IMR-90 (cell line): ENCODE measurements around the gene RHBDL3. TPM values are rescaled to one million over a fixed set of nuclear protein-coding genes. Genes with fewer than 3 reads are reported as not detected.

Source experiments
- ATAC-seq: fragments of 200-7000 bp; cut with Tn5 transposase; 2 replicates; pipeline ENCODE4 v1.9.1; 2020; ENCODE audit warnings: low read depth, mild to moderate bottlenecking, moderate library complexity
- BruUV-seq: library from RNA; stranded (reverse); fragments of 400-500 nt; replicated peaks from 2 replicates; lab custom pipeline; 2021; lab: Mats Ljungman, UMichigan
- CTCF ChIA-PET: fragments of 300-600 bp; formaldehyde crosslinking; extraction: SDS; loops from one replicate; lab custom pipeline; 2021; ENCODE audit warnings: antibody characterized with exemption; lab: Yijun Ruan, JAX
- POLR2A ChIA-PET: fragments of 300-600 bp; sonication (Branson Sonifier 250); formaldehyde crosslinking; loops from one replicate; lab custom pipeline; 2022; ENCODE audit warnings: antibody characterized with exemption; ENCODE audit not compliant: unreplicated experiment; lab: Charles Lee
- DNase-seq: peaks from one replicate; pipeline ENCODE4 v3.0.0; 2013
- H2AFZ ChIP-seq: replicated peaks from 2 replicates; pipeline ENCODE3; 2013; ENCODE audit warnings: low read length, mild to moderate bottlenecking; ENCODE audit not compliant: poor library complexity
- H2AK5ac ChIP-seq: 2 replicates; pipeline ENCODE4 v1.6.1; 2013; ENCODE audit warnings: low read depth, low read length, inconsistent platforms
- H2AK9ac ChIP-seq: replicated peaks from 2 replicates; pipeline ENCODE3; 2013; ENCODE audit warnings: mild to moderate bottlenecking, low read depth, low read length, moderate library complexity; ENCODE audit not compliant: poor library complexity
- H2BK120ac ChIP-seq: 2 replicates; pipeline ENCODE4 v1.6.1; 2013; ENCODE audit warnings: low read depth, low read length, inconsistent platforms
- H2BK15ac ChIP-seq: 3 replicates; pipeline ENCODE4 v1.6.1; 2013; ENCODE audit warnings: low read depth, low read length, inconsistent platforms
- H2BK20ac ChIP-seq: 2 replicates; pipeline ENCODE4 v1.6.1; 2013; ENCODE audit warnings: low read depth, mild to moderate bottlenecking, inconsistent platforms, low read length, moderate library complexity
- H2BK5ac ChIP-seq: 2 replicates; pipeline ENCODE4 v1.6.1; 2013; ENCODE audit warnings: mild to moderate bottlenecking, low read depth, low read length, inconsistent platforms; ENCODE audit not compliant: poor library complexity, severe bottlenecking
- H3K14ac ChIP-seq: replicated peaks from 2 replicates; pipeline ENCODE4 v1.6.1; 2013; ENCODE audit warnings: low read depth, low read length, inconsistent platforms
- H3K18ac ChIP-seq: 2 replicates; pipeline ENCODE4 v1.6.1; 2013; ENCODE audit warnings: low read depth, low read length, control low read depth
- H3K23ac ChIP-seq: 2 replicates; pipeline ENCODE4 v1.6.1; 2013; ENCODE audit warnings: low read depth, low read length, inconsistent platforms
- H3K27ac ChIP-seq: 2 replicates; pipeline ENCODE4 v1.5.1; 2013; ENCODE audit warnings: mild to moderate bottlenecking, control low read depth, low read length; ENCODE audit not compliant: insufficient read depth
- H3K27me3 ChIP-seq: 2 replicates; pipeline ENCODE4 v1.6.1; 2013; ENCODE audit warnings: low read length; ENCODE audit not compliant: control insufficient read depth, insufficient read depth
- H3K36me3 ChIP-seq: 2 replicates; pipeline ENCODE4 v1.6.1; 2013; ENCODE audit warnings: low read length, mixed read lengths; ENCODE audit not compliant: control insufficient read depth, insufficient read depth
- H3K4ac ChIP-seq: 2 replicates; pipeline ENCODE4 v1.6.1; 2013; ENCODE audit warnings: low read depth, low read length, inconsistent platforms
- H3K4me1 ChIP-seq: 2 replicates; pipeline ENCODE4 v1.6.1; 2013; ENCODE audit warnings: low read length, mixed read lengths; ENCODE audit not compliant: control insufficient read depth, insufficient read depth
- H3K4me2 ChIP-seq: 2 replicates; pipeline ENCODE4 v1.6.1; 2013; ENCODE audit warnings: low read depth, mild to moderate bottlenecking, control low read depth, low read length, moderate library complexity
- H3K4me3 ChIP-seq: 2 replicates; pipeline ENCODE4 v1.5.1; 2013; ENCODE audit warnings: low read depth, mild to moderate bottlenecking, control low read depth, low read length, moderate library complexity; ENCODE audit not compliant: insufficient read depth
- H3K56ac ChIP-seq: 2 replicates; pipeline ENCODE4 v1.6.1; 2013; ENCODE audit warnings: low read length, inconsistent platforms; ENCODE audit not compliant: insufficient read depth; ENCODE audit errors: extremely low read depth
- H3K79me1 ChIP-seq, 2 experiments: 2 replicates each; pipeline ENCODE4 v1.6.1; 2013; ENCODE audit warnings: low read length in 2 of 2, inconsistent platforms in 1 of 2, low read depth in 1 of 2
- H3K9ac ChIP-seq: 2 replicates; pipeline ENCODE4 v1.6.1; 2013; ENCODE audit warnings: low read depth, low read length, control low read depth
- H3K9me1 ChIP-seq: 2 replicates; pipeline ENCODE4 v1.6.1; 2013; ENCODE audit warnings: low read length, inconsistent platforms; ENCODE audit not compliant: insufficient read depth
- H3K9me3 ChIP-seq: 2 replicates; pipeline ENCODE4 v1.6.1; 2013; ENCODE audit warnings: low read length; ENCODE audit not compliant: control insufficient read depth, insufficient read depth
- H4K20me1 ChIP-seq: 2 replicates; pipeline ENCODE4 v1.6.1; 2013; ENCODE audit warnings: low read length, inconsistent platforms; ENCODE audit not compliant: insufficient read depth
- H4K5ac ChIP-seq: 2 replicates; pipeline ENCODE4 v1.6.1; 2013; ENCODE audit warnings: mild to moderate bottlenecking, low read depth, low read length, control low read depth
- H4K8ac ChIP-seq, 2 experiments: 2 replicates each; pipeline ENCODE4 v1.6.1; 2013; ENCODE audit warnings: low read depth in 2 of 2, low read length in 2 of 2, control low read depth in 1 of 2, inconsistent platforms in 1 of 2
- H4K91ac ChIP-seq: 2 replicates; pipeline ENCODE4 v1.6.1; 2013; ENCODE audit warnings: low read depth, low read length, inconsistent platforms; ENCODE audit not compliant: insufficient read depth
- CEBPB ChIP-seq: IDR thresholded peaks from 2 replicates; pipeline ENCODE4 v1.6.1; 2012; ENCODE audit warnings: low read depth, low read length, improper control_type of control experiment
- CHD1 ChIP-seq: IDR thresholded peaks from 2 replicates; pipeline ENCODE4 v1.6.1; 2012; ENCODE audit warnings: low read depth, low read length, improper control_type of control experiment
- FOS ChIP-seq: fragments of 150-350 bp; IDR thresholded peaks from 2 replicates; pipeline ENCODE4 v1.6.1; 2016; ENCODE audit warnings: low read depth, low read length
- MAFK ChIP-seq: IDR thresholded peaks from 2 replicates; pipeline ENCODE4 v1.6.1; 2012; ENCODE audit warnings: low read depth, low read length, improper control_type of control experiment
- MXI1 ChIP-seq: IDR thresholded peaks from 2 replicates; pipeline ENCODE4 v1.6.1; 2012; ENCODE audit warnings: low read depth, mild to moderate bottlenecking, low read length, moderate library complexity, borderline replicate concordance
- POLR2A ChIP-seq: IDR thresholded peaks from 2 replicates; pipeline ENCODE4 v1.6.1; 2012; ENCODE audit warnings: mild to moderate bottlenecking, low read depth, low read length
- RAD21 ChIP-seq: IDR thresholded peaks from 2 replicates; pipeline ENCODE4 v1.6.1; 2012; ENCODE audit warnings: low read length, improper control_type of control experiment
- RCOR1 ChIP-seq: IDR thresholded peaks from 2 replicates; pipeline ENCODE4 v1.6.1; 2012; ENCODE audit warnings: mild to moderate bottlenecking, low read length, improper control_type of control experiment; ENCODE audit not compliant: insufficient replicate concordance
- RFX5 ChIP-seq: IDR thresholded peaks from 2 replicates; pipeline ENCODE4 v1.8.0; 2012; ENCODE audit warnings: low read depth, mild to moderate bottlenecking, low read length, moderate library complexity
- SMC3 ChIP-seq: fragments of 150-350 bp; IDR thresholded peaks from 2 replicates; pipeline ENCODE4 v1.6.1; 2016; ENCODE audit warnings: low read depth, mild to moderate bottlenecking, antibody characterized with exemption, low read length, moderate library complexity
- WGBS, 2 experiments: methylation state at CpG; one replicate each; pipeline versions ENCODE4 v1.1.5 to v1.1.7; 2013; ENCODE audit warnings: missing lambda C conversion rate in 2 of 2; ENCODE audit not compliant: insufficient read length in 1 of 2; ENCODE audit errors: extremely low coverage in 2 of 2; 5-methylcytosine and 5-hydroxymethylcytosine counted together
- dilution Hi-C: fragments of 300-500 bp; cut with HindIII; formaldehyde crosslinking; loops from one replicate; pipeline ENCODE4 v1.14.3; 2018; ENCODE audit warnings: low sequenced_read_pairs; ENCODE audit not compliant: unreplicated experiment
- in situ Hi-C: fragments of 300-500 bp; cut with MboI; formaldehyde crosslinking; loops from 3 replicates; pipeline ENCODE4 v1.14.3; 2019; ENCODE audit warnings: low sequenced_read_pairs, inconsistent platforms, mixed read lengths
- intact Hi-C: fragments of 100-400 bp; cut with micrococcal nuclease; formaldehyde crosslinking; loops from 2 replicates; pipeline ENCODE4 v1.10.0; 2022
- polyA plus RNA-seq, 3 experiments: library from polyadenylated mRNA; depleted of rRNA; stranded (reverse); fragments of >200 nt; gene quantifications; 2 replicates each; pipeline ENCODE4 v1.2.3, GENCODE V29; 2012; ENCODE audit warnings: low replicate concordance in 1 of 3
- total RNA-seq: library from RNA; depleted of rRNA; stranded (reverse); fragments of >200 nt; gene quantifications from 2 replicates; pipeline ENCODE4 v1.2.3, GENCODE V29; 2012
- TF ChIP-seq, protein P1 (sequence below): fragments of 150-350 bp; IDR thresholded peaks from 2 replicates; pipeline ENCODE4 v1.6.1; 2016; ENCODE audit warnings: low read depth, mild to moderate bottlenecking, low read length, moderate library complexity, borderline replicate concordance
- TF ChIP-seq, protein P2 (sequence below): fragments of 150-350 bp; IDR thresholded peaks from 2 replicates; pipeline ENCODE4 v1.6.1; 2017; ENCODE audit warnings: mild to moderate bottlenecking, antibody characterized with exemption, low read length, low read depth

Gene RHBDL3
- total and polyA plus RNA-seq, 2 of the 4 experiments (the other 2 are of a cell fraction) = 0.09 to 0.18 TPM

- TF ChIP-seq, protein P1, sequence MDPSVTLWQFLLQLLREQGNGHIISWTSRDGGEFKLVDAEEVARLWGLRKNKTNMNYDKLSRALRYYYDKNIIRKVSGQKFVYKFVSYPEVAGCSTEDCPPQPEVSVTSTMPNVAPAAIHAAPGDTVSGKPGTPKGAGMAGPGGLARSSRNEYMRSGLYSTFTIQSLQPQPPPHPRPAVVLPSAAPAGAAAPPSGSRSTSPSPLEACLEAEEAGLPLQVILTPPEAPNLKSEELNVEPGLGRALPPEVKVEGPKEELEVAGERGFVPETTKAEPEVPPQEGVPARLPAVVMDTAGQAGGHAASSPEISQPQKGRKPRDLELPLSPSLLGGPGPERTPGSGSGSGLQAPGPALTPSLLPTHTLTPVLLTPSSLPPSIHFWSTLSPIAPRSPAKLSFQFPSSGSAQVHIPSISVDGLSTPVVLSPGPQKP = no peak
- TF ChIP-seq RAD21 (no peak), MXI1 (no peak)
Measured at GRCh38 chr17:32331243-32332040, 65.8 kb downstream of the RHBDL3 start (continued).

- no peak overlapping the region for H2BK5ac ChIP-seq
- ATAC-seq = no peak
Measured at GRCh38 chr17:32333187-32333586, 67.6 kb downstream of the RHBDL3 start.

More at GRCh38 chr17:32333187-32333586, 67.6 kb downstream of the RHBDL3 start:
- H4K5ac ChIP-seq = no peak overlapping the region
- no peak for DNase-seq
- H2BK120ac ChIP-seq = no peak overlapping the region
- H2AK5ac ChIP-seq = no peak overlapping the region
- no peak overlapping the region for H3K4ac ChIP-seq
- no CpG with 5 or more reads among the region's 2 CpGs for WGBS, 2 experiments
- H2BK15ac ChIP-seq = no peak overlapping the region
- intact Hi-C loops = no loop called here
- in situ Hi-C loops = no loop called here
- no peak overlapping the region for H3K4me2 ChIP-seq
- no peak overlapping the region for H2AFZ ChIP-seq
- no peak overlapping the region for H4K8ac ChIP-seq
- POLR2A ChIA-PET = interaction anchor here (0.6 kb wide), 1 partner anchor 18 kb away, joined by 12 read pairs; no protein-coding TSS in a partner anchor
- H3K56ac ChIP-seq = no peak overlapping the region
- BruUV-seq = no TSS peak
- no peak overlapping the region for H3K4me3 ChIP-seq
- peaks cover 12% of the 10 kb centered on the region for H3K36me3 ChIP-seq
- no peak overlapping the region for H3K9ac ChIP-seq
- no peak overlapping the region for H4K91ac ChIP-seq
- no peaks in the 10 kb centered on the region for H3K4me1 ChIP-seq
- no peak overlapping the region for H3K18ac ChIP-seq
- no peak overlapping the region for H2AK9ac ChIP-seq
- CTCF ChIA-PET = no interaction called here
- dilution Hi-C loops = no loop called here
- H4K20me1 ChIP-seq = no peaks in the 10 kb centered on the region
- H3K9me1 ChIP-seq = peaks cover 7% of the 10 kb centered on the region
- no peak overlapping the region for H3K23ac ChIP-seq
- H3K79me1 ChIP-seq = no peaks in the 10 kb centered on the region; a peak in 1 of 4 replicates
- TF ChIP-seq, protein P1 = no peak
- TF ChIP-seq, protein P2, sequence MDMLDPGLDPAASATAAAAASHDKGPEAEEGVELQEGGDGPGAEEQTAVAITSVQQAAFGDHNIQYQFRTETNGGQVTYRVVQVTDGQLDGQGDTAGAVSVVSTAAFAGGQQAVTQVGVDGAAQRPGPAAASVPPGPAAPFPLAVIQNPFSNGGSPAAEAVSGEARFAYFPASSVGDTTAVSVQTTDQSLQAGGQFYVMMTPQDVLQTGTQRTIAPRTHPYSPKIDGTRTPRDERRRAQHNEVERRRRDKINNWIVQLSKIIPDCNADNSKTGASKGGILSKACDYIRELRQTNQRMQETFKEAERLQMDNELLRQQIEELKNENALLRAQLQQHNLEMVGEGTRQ = no peak
- TF ChIP-seq MXI1 (no peak), SMC3 (no peak), MAFK (no peak), RAD21 (no peak), FOS (no peak), CEBPB (no peak), RCOR1 (no peak), CHD1 (no peak), RFX5 (no peak), POLR2A (no peak)
- H3K14ac ChIP-seq = no peak overlapping the region
- no peaks in the 10 kb centered on the region for H3K9me3 ChIP-seq
- no peak overlapping the region for H3K27ac ChIP-seq
- no peaks in the 10 kb centered on the region for H3K27me3 ChIP-seq
- H2BK20ac ChIP-seq = no peak overlapping the region
